ENCODE data around the gene BORA. TPM values are rescaled to one million over a fixed set of nuclear protein-coding genes. Genes with fewer than 3 reads are reported as not detected.
"Not testable (repeated sequence)": the region's sequence is repeated elsewhere in the genome, so short reads cannot be mapped to it uniquely, and the experiment has no call there.

The BORA gene
- total RNA-seq, 1 donor from 2014 or later: 18.5 TPM

GRCh38 chr13:72700509-72700908 is 27.2 kb upstream of the BORA start:
- no peak overlapping the region for H3K4me3 Mint-ChIP-seq
- peaks cover 9% of the 10 kb centered on the region for H3K36me3 Mint-ChIP-seq (ENCODE audit: low read depth)
- H3K9me3 Mint-ChIP-seq: no peaks in the 10 kb centered on the region
- no peak for DNase-seq (ENCODE audit: low read depth, low spot score)
- H3K27me3 Mint-ChIP-seq (ENCODE audit: low read depth): no peaks in the 10 kb centered on the region
- no peak overlapping the region for H3K27ac Mint-ChIP-seq (ENCODE audit: unreplicated experiment)
- no peak for TF ChIP-seq CTCF (conservative IDR thresholded peaks at IDR 0.05)
- no peaks in the 10 kb centered on the region for H3K4me1 Mint-ChIP-seq

- no peak for TF ChIP-seq CTCF (conservative IDR thresholded peaks at IDR 0.05)
- no peak for DNase-seq (ENCODE audit: low read depth, low spot score)
- Mint-ChIP-seq H3K9me3 (peaks cover 5% of the 10 kb centered on the region), H3K27ac (ENCODE audit: unreplicated experiment) (no peak overlapping the region), H3K4me3 (no peak overlapping the region), H3K27me3 (ENCODE audit: low read depth) (no peaks in the 10 kb centered on the region), H3K4me1 (no peaks in the 10 kb centered on the region), H3K36me3 (ENCODE audit: low read depth) (peaks cover 67% of the 10 kb centered on the region)
These were observed 10.9 kb upstream of the BORA start for GRCh38 chr13:72716776-72717175.

GRCh38 chr13:72726185-72726584 is 1.5 kb upstream of the BORA start:
- not testable (repeated sequence) for H3K27ac Mint-ChIP-seq (ENCODE audit: unreplicated experiment); H3K27me3 Mint-ChIP-seq (ENCODE audit: low read depth); DNase-seq (ENCODE audit: low read depth, low spot score); H3K9me3 Mint-ChIP-seq
- Mint-ChIP-seq H3K36me3 (ENCODE audit: low read depth) (peaks cover 18% of the 10 kb centered on the region), H3K4me1 (peaks cover 42% of the 10 kb centered on the region), H3K4me3 (peak overlapping the region; percentile 97)

GRCh38 chr13:72726726-72727416 is 852 bp upstream of the BORA start:
- no peaks in the 10 kb centered on the region for H3K27me3 Mint-ChIP-seq (ENCODE audit: low read depth)
- no peak for TF ChIP-seq CTCF (conservative IDR thresholded peaks at IDR 0.05)
- peak overlapping the region; percentile 78 for H3K27ac Mint-ChIP-seq (ENCODE audit: unreplicated experiment)
- peak overlapping the region; percentile 97 for H3K4me3 Mint-ChIP-seq
- H3K36me3 Mint-ChIP-seq (ENCODE audit: low read depth): peaks cover 20% of the 10 kb centered on the region
- no peaks in the 10 kb centered on the region for H3K9me3 Mint-ChIP-seq
- no peak for DNase-seq (ENCODE audit: low read depth, low spot score)
- peaks cover 47% of the 10 kb centered on the region for H3K4me1 Mint-ChIP-seq

- Mint-ChIP-seq H3K4me1 (peaks cover 47% of the 10 kb centered on the region), H3K4me3 (peak overlapping the region; percentile 97), H3K27ac (ENCODE audit: unreplicated experiment) (peak overlapping the region; percentile 43), H3K9me3 (no peaks in the 10 kb centered on the region), H3K27me3 (ENCODE audit: low read depth) (no peaks in the 10 kb centered on the region), H3K36me3 (ENCODE audit: low read depth) (peaks cover 19% of the 10 kb centered on the region)
- no peak for DNase-seq (ENCODE audit: low read depth, low spot score)
- no peak for TF ChIP-seq CTCF (conservative IDR thresholded peaks at IDR 0.05)
These were observed 525 bp downstream of the BORA start for GRCh38 chr13:72728290-72728605.

- no peak for DNase-seq (ENCODE audit: low read depth, low spot score)
- no peak for TF ChIP-seq CTCF (conservative IDR thresholded peaks at IDR 0.05)
- Mint-ChIP-seq H3K4me1 (no peaks in the 10 kb centered on the region), H3K27me3 (ENCODE audit: low read depth) (no peaks in the 10 kb centered on the region), H3K4me3 (no peak overlapping the region), H3K9me3 (no peaks in the 10 kb centered on the region), H3K36me3 (ENCODE audit: low read depth) (peaks cover 12% of the 10 kb centered on the region), H3K27ac (ENCODE audit: unreplicated experiment) (no peak overlapping the region)
These were observed 9.3 kb downstream of the BORA start for GRCh38 chr13:72737033-72737432.

Measured in neural crest cell (in vitro differentiated cells).